AG08395 (cell line): ENCODE measurements around the gene STAG1.
"Not testable (repeated sequence)": the region's sequence is repeated elsewhere in the genome, so short reads cannot be mapped to it uniquely, and the experiment has no call there.

Source experiments
- DNase-seq: peaks from one replicate; pipeline ENCODE4 v3.0.0; 2012; ENCODE audit warnings: mixed read lengths, low spot score

Gene STAG1

DNA sequence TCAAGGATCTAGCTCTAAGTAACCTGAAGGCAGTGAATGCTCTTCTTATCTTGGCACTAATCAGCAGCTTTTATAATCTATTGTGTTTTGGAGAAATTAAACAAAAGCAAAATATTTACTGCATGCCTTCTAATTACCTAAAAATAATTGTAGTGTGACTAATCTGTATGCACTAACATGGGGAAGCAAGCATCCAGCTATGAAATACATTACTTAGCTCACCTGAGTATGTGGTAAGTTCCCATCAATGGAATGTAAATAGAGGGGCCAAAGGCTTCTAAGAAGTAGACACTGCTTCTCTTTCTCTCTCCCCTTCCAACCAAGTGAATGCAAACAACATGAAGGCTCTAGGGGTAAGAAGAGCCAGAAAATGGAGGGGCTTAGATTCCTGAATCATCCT lies 165.6 kb downstream of the STAG1 start:
- DNase-seq = no peak

DNA sequence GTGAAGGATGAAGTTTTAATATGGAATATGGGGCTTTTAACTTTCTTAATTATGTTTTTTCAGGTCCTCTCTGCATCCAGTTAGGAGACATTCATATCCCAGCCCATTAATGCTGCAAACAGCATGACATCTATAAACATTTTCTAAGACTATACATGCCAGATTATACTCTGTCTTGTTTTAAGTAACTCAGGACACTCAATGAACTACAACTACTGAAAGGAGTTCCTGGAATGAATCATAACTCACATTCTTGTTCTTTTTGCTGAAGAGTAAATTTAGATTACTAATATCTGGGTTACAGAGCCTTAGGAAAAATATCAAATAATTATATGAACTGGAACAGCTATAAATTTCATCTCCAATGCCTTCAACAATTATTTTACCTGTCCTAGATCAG lies 167.4 kb downstream of the STAG1 start:
- DNase-seq = no peak

DNA sequence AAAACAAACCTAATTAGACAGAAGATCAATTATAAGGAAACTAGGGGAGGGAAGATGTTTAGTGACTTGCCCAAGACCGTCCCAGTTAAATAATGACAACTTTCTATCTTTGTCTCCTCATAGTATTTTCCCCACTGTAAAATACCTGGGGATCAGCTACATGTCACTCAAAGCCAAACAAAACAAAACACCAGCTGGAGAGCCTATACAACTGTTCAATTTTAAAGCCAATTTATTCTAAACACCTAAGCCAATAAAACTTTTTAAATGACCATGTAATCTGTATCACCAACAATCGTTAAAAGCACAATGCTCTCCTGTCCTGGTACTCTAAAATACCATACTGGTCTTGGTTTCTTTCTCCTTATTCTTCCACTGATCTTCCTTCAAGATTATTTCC lies 168.4 kb downstream of the STAG1 start:
- no peak for DNase-seq

DNA sequence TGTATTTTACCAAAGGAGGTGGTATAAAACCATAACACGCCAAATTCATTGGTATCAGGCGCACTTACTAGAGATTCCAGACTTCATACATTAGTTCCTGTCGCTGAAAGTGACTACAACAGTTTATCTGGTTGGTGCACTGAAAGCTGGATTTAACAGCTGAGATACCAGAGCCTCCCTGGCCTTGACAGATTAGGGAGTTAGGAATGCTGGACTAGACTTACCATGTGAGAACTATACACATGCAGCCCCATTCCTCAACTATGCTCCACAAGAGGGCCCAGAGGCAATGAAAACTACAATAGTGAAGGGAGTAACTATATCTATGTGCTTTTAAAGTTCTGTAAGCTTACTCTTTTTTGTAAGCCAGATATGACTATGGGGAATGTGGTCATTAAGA lies 174.4 kb downstream of the STAG1 start:
- no peak for DNase-seq

DNA sequence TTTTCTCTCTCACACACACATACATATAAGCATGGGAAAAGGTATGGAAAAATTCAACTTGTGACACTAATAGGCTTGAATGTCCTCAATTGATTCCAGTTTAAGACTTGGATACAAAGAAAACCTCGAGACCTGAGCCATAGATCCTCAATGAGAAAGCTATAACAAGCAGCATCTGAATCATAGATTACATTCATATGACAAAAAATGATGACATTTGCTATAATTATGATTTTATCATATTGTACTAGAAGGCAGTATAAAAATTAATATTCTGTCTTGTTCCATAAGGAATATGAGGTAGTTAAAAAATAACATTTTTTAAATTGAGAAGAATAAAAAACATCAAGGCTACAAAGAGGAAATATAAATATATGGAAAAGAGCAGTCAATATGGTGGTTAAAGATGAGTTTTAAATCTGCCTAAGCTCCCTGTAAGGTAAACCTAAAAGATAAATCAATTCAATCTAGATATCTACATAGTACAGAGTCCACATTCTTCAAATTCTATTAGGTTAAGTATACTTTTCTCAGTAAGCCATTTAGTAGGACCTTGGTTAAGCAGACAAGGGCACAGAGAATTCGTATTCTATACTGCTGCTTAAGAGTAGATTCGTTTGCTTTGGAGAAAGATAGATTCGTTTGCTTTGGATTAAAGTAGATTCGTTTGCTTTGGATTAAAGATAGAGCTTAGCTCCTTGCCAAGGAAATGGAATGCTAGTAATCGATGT lies 175.7 kb downstream of the STAG1 start:
- DNase-seq = no peak

DNA sequence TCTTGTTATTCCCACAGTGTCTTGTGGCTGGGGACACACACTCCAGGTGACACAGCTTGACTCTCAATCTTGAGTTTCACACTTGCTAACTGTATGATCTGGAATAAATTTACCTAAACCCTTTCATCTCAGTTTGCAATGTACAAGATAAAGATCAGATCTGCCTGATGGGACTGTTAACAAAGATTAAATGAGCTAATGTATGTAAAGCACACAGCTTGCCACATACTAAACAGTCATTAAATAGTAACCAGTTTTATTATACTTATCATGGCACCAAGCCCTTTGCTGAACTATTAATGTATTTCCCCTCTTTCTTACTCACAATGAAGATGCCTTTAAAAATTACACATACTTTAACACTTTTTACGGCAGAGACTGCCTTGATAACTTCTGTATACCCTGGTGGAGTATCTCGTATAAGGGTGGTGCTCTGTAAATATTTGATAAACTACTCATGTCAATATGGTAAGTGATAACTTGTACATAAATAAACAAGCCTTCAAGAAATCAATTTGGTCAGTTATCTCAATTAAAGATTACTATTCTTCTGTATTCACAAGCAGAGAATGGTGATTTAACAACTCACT lies 184.5 kb downstream of the STAG1 start:
- no peak for DNase-seq

DNA sequence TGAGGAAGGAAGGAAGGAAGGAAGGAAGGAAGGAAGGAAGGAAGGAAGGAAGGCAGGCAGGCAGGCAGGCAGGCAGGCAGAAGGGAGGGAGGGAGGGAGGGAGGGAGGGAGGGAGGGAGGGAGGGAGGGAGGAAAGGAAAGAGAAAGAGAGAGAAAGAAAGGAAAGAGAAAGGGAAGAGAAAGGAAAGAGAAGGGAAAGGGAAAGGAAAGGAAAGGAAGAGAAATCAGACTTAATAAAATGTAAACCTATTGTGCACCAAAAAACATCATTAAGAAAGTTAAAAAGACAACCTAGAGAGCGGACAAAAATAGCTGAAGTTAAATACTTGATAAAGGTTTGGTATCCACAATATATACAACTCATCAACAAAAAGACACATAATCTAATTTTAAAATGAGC lies 187.2 kb downstream of the STAG1 start:
- not testable (repeated sequence) for DNase-seq

DNA sequence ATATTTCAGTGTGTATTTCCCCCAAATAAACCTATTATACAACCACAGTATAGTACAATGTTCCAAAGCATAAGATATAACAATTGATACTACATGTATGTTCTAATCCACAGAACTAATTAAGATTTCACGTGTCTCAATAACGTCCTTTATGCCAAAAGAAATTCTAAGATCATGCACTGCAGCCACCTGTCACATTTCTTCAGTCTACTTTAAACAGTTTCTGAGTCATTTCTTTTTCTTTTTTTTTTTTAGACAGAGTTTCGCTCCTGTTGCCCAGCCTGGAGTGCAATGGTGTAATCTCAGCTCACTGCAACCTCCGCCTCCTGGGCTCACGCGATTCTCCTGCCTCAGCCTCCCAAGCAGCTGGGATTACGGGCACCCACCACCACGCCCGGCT lies 190.2 kb downstream of the STAG1 start:
- DNase-seq = no peak

DNA sequence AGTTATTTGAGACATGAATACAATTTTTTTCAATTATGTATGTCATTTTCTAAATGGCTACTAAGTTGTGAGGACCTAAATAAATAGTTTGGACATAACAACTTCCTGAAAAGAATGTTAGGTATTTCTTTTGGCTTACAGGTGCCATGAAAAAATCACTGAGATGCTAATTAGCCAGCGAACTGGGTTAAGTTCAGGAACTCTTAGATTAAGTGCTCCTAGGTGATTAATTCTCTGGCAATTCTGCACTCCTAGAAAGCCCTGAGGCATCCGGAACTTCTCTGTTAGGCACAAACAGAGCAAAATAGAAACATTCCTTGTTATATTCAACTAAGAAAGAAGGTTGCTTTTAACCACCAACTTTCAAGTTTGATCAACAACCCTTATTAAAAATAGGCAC lies 192.3 kb downstream of the STAG1 start:
- DNase-seq = no peak

DNA sequence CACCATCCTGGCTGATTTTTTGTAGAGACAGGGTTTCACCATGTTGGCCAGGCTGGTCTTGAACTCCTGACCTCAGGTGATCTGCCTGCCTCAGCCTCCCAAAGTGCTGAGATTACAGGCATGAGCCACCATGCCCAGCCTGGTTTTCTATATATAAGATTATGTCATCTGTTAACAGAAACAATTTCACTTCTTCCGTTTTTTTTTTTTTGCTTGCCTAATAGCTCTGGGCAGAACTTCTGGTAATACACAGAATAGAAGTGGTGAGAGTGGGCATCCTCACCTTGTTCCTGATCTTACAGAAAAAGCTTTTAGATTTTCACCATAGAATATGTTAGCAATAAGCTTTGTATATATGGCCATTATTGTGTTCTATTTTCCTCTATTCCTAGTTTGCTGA lies 202.7 kb downstream of the STAG1 start:
- not testable (repeated sequence) for DNase-seq

DNA sequence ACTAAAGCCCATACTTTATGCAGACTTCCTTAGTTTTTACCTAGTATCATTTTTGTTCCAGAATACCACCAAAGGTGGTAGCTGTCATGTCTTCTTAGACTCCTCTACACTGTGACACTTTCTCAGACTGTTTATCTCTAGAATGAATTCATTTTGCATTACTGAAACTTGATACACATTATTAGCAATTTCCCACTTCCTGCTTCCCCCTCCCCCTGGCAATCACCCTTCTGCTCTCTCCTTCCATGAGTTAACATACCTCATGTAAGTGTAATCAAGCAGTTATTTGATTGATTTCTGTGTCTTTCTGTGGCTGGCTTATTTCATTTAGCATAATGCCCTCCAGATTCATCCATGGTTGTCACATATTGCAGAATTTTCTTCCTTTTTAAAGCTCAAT lies 204.9 kb downstream of the STAG1 start:
- no peak for DNase-seq

DNA sequence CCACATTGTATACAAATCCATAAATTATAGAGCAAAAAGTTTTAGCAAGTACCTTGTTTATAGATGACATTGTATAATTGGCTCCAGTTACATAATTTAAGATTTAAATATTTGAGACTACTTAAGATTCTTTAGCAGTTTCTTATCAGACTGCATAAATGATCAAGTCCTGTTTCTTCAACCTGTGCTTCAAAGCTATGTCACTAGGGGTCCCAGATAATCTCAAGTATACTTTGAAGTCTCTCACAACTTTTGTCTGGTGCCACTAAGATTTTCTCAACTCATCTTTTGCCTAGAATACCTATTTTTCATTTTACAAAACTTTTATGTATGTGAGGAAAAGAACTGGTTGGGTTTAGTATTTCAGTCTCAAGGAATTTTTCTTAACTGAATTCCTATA lies 205.5 kb downstream of the STAG1 start:
- DNase-seq = no peak

DNA sequence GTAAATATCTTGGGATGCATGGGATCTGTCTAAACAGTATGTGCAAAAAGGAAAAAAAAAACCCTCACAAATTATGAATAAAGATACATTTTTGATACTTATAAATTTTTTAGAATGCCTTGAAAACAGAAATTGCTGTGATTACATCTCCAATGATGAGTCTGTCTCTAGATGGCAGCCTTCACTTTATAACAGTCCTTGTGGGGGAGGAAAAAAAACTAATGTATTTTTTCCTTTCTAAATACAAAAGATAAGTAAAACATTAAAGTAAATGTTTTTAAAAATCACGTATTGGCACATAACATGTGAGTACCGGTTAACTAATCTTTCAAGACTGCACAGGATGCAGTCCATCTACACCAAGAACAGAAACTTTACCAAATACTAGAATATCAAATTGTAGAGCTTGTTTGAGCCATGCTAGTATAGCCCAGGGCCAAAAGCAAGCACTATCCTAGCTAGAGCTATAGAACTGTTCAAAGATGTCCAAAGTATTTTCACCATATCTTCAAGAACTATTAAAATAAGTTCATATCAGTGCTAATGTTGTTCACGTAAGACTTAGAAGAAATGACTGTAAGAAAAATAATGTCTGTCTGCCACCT lies 206.4 kb downstream of the STAG1 start:
- no peak for DNase-seq

DNA sequence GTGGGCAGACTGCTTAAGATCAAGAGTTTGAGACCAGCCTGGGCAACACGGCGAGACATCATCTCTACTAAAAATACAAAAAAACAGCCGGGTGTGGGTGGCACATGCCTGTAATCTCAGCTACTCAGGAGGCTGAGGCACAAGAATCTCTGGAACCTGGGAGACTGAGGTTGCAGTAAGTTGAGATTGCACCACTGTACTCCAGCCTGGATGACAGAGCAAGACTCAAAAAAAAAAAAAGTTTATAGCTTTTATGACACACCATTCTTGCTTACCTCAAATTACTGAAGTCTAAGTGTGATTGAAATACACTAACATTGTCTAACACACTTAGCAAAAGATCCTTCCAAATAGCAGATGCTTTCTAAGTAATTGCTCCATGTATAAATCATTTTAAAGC lies 207.6 kb downstream of the STAG1 start:
- DNase-seq = no peak

DNA sequence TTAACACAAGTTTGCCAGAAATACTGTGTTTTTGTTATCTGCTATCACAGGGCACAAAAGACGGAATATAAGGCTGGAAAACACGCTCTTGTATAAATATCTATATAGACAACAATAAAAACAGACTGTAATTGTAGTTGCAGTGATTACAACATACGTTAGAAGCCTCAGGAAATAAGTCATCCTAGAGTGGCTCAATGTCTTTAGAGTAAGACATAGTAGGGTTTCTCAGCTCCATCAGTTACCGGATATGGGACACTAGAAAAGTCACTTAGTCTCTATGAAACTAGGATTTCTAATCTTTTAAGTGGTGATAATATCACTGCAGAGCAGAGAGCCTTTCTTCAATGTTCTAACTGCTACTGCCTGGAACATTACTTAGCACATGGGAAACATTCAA lies 208.8 kb downstream of the STAG1 start:
- DNase-seq = peak; percentile 5

DNA sequence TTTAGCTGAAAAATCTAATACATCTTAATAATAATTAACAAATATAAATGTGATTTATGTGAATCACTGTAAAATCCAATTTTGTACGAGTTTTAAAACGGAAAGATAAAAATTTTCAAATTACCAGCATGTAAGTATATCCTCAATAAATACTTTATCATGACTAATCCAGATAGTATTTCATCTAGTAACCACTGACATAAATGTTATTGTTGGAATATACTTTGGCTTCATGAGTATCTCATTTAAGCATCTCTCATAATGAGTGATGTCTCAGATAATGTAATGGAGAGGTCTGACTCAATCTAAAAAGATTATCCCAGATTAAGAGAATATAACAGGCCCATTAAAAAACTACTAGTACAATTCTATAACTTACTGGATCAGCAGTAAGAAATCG lies 216.3 kb downstream of the STAG1 start:
- DNase-seq = no peak

DNA sequence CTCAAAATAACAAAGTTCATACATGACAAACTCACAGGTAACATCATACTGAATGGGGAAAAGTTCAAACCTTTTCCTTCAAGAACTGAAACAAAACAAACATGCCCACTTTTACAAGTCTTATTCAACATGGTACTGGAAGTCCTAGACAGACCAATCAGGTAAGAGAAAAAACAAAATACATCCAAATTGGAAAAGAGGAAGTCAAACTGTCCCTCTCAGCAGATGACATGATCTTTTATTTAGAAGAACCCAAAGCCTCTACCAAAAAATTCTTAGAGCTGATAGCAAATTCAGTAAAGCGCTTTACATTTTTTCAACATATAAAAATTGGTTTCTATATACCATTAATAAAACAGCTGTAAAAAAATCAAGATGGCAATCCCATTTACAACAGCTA lies 219.4 kb downstream of the STAG1 start:
- DNase-seq = no peak

DNA sequence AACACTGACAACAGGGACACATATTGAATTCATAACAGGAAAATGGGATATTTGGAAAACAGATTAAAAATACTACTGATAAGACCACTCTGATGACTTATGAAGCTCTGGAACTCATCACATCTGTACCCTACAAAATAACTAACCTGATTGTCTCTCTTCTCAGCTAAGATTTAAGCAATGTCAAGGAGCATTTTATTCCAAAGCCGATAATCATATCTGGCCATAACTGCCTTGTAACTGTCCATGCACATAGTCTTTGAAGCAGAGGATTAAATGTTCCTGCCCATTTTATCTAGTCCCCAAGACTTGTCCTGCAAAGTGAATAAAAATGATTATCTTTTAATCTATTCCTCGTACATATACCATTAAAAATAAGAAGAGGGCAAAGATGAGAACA lies 234.1 kb downstream of the STAG1 start:
- DNase-seq = no peak

DNA sequence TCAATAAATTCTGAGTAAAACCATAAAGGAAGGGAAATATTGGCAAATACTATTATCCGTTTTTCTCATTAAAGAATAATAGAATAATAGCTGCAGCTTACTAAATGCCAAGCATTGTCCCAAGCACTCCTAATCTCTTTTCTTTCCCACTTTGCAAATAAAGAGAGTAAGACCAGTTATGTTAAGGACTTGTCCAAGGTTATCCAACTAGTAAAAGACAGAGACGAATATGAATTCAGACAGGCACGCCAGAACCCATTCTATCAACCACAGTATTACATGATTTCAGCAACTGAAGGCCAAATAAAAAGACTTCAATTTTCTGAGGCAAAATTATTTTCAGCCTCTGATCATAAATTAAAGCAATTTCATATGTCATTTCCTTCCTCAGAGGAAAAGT lies 235.5 kb downstream of the STAG1 start:
- no peak for DNase-seq

DNA sequence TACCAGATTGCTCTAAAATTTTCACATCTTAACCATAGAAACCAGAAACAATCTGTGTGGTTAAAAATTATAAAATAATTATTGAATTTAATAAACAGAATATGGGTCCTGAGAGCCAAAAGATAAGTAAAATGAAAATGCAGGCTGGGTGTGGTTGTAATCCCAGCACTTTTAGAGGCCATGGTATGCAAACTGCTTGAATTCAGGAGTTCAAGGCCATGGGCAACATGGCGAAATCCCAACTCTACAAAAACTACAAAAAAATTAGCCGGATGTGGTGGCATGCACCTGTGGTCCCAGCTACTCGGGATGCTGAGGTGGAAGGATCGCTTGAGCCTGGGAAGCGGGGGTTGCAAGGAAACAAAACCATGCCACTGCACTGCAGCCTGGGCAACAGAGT lies 236.1 kb downstream of the STAG1 start:
- no peak for DNase-seq

DNA sequence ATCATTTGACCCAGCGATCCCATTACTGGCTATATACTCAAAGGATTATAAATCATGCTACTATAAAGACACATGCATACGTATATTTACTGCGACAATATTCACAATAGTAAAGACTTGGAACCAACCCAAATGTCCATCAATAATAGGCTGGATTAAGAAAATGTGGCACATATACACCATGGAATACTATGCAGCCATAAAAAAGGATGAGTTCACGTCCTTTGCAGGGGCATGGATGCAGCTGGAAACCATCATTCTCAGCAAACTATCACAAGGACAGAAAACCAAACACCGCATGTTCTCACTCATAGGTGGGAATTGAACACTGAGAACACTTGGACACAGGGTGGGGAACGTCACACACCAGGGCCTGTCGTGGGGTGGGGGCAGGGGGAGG lies 237.6 kb downstream of the STAG1 start:
- not testable (repeated sequence) for DNase-seq

DNA sequence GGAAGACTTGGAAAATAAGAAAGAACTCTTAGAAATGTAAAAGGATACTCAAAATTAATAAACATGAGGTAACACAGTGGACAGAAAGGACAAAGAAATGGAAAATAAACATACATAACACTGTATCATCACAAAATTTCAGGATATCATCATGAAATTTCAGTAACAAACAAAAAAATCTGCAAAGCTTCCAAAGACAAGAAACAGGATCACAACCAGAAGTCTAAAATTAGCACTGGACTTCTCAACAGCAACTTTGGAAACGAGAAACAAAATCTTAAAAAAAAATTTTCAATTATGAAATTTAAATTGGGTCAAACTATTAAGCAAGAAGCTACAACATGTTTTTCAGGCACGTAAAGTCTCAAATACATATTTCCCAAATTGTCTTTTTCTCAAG lies 238.8 kb downstream of the STAG1 start:
- DNase-seq = no peak

DNA sequence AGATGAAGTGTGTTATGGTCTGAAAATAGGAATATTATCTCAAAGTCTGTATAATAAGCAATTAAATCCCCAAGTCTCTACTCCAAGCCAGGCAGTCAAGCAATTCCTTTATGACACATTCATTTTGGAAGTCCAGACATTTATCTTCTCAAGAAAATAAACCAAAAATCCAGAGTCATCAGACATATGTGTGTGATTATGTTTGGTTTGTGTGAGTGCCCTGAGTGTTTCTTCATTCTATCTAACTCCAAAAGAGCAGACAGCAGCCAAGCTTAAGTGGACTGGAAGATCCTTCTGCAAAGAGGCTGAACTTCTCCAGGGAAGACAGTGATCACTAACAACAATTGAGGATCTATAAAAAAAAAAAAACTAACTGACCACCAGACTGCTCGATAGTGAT lies 239.8 kb downstream of the STAG1 start:
- DNase-seq = peak; percentile 46

DNA sequence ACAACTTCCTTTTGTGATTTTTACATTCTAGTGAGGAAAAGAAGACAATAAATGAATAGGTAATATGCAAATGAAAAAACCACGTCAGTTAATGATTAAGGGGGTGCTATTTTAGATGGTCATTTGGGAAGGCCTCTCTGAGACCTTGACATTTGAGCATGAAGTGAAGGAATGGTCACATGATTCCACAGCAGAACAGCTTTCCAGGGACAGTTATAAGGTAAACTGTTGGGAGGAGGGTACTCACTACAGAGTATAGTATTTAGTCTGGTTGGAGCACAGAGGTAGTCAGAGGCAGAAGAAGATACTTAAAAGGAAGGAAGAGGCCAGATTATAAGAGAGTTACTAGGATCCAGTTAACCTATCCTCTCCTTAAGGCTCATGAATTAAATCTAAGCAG lies 246.5 kb downstream of the STAG1 start:
- no peak for DNase-seq
